GM12801 (cell line): Measurements from ENCODE around the gene ALPP.

Experiments used
- TF ChIP-seq, protein P1 (sequence below): IDR thresholded peaks from one replicate; pipeline ENCODE4 v1.5.1; 2011; ENCODE audit warnings: control low read depth; ENCODE audit not compliant: insufficient read length; ENCODE audit errors: extremely low read depth

The ALPP gene

DNA sequence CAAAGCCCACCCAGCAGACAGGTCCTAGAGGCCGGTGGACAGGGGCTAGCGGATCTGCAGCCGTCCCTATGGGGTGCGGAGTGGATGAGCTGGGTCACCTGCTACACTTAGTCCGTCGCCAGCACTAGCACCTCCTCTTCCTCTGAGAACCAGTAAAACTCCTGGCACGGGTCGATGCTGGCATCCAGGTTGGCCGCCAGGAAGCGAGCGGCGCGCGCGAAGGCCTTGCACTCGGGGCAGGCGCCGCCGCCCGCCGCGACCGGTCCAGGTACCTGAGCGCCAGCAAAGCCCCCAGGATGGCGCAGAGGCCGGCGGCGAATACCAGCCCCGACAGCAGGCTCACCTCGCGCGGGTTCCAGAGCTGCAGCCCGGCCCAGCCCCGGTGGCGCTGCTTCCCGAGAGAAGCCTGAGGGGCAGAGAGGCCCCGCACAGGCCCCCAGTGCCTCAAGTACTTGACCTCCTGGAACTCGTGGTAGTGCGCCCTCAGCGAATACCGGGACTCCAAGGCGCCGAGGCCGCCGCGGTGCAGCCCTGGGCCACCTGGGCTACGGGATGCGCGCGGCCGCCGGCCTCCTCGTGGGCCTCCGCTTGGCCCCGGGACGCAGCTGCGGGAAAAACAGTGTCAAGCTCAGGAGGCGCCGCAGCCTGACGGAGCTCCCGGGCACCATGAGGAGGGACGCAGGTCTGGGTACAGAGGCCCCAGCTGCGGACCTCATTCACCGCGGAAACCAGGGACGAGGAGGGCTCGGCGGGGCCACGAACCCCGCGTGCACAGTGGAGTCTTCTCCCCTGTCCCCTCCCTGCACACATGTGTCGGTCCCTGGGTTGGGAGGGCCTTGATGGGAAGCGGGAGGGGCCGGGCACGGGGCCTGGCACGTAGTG, 27.5 kb upstream of the ALPP start:
- TF ChIP-seq, protein P1, sequence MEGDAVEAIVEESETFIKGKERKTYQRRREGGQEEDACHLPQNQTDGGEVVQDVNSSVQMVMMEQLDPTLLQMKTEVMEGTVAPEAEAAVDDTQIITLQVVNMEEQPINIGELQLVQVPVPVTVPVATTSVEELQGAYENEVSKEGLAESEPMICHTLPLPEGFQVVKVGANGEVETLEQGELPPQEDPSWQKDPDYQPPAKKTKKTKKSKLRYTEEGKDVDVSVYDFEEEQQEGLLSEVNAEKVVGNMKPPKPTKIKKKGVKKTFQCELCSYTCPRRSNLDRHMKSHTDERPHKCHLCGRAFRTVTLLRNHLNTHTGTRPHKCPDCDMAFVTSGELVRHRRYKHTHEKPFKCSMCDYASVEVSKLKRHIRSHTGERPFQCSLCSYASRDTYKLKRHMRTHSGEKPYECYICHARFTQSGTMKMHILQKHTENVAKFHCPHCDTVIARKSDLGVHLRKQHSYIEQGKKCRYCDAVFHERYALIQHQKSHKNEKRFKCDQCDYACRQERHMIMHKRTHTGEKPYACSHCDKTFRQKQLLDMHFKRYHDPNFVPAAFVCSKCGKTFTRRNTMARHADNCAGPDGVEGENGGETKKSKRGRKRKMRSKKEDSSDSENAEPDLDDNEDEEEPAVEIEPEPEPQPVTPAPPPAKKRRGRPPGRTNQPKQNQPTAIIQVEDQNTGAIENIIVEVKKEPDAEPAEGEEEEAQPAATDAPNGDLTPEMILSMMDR: no peak

DNA sequence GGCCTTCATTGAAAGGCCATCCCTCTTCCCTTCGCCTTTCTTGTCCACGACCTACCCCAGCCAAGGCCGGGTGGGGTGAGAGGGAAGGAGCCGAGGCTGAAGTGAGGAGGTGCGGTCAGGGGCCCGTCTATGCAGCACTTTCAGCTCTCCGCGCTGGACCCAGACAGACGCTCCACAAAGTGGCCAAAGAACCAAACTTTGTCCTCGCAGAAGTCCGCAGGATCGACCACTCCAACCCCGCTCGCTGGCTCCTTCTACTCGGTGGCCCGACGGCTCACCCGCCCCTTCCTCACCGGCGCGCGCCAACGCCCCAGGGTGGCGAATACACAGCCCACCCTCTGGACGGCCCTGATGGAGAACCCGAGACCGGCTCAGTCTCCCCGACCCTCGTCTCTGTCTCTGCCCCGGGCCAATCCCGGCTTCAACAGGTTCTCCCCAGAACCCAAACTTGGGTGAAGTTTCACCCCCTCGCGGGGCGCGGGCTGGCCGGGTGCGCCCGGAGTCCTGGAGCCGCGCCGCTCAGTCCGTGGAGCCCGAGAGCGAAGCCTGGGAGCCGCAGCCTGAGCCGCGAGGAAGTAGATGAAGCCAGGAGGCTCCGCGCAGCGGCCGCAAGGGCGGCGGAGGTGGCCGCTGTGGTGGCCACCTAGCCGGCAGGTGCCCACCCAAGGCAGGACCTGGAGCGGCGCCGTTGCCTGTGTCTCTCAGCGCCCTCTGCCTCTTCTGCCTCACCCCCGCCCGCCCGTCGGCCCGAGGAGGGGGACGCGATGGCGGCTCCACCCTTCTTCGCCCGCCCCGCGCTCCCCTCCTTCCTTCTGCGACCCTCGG, 26.7 kb upstream of the ALPP start:
- TF ChIP-seq, protein P1: no peak

DNA sequence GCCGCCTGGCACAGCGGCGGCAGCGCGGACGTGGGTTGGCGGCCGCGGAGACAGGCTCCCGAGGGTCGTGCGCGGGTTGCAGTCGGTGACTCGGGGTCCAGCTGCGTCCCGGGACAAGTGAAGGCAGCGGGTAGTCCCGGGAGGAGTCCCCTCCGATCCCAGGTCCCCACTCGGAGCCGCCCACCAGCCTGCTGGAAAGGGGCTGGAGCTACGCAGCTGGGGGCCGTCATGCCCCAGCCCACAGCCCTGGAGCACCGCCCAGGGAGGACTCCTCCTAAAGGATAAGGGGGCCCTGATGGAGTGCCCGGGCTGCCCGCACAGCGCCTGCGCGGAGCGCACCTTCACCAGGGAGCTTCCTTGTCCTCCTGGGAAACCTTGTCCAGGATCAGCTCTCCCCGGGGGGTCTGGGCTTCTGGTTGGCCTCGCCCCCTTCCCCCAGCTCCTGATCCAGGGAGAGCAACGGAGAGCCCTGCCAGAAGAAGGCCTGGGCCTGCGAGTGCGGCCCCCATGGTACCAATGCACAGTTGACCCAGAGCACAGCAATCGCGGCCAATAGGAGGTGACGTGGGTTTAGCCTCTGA, 25.9 kb upstream of the ALPP start:
- TF ChIP-seq, protein P1: no peak

DNA sequence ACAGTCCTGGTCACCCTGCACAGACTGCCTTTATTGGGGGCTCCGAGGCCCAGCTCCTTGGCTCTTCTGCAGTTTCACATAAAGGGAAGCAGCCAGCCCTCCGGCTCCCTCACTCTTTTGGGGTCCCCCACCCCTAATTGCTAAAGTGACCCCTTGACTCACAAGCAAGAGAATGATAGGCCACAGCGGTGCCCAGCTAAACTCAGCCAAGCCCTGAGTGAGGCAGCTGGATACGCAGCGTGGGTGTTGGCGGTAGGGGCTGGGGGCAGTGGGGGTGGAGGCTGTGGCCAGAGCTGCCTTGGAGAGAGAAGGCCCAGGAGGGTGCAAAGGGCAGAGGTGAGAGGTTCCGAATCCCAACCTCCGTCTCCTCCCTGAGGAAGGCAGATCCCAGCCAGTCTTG, 25.5 kb upstream of the ALPP start:
- TF ChIP-seq, protein P1: no peak

DNA sequence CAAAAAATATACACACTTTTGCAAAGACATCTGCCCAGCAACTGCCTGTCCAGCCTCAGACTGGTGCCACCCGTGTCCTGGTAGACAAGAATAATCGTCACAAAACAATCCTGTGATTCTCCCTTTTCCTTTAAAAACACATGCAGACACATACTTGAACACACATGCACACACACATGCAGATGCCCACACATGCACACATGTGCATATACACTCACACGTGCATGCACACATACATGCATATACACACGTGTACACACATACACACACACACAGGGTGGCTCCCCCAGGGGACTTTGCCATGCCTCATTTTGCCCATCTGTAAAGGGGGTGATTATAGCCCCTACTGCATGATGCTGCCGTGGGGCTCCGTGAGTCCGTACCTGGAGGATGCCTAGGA, 24.9 kb upstream of the ALPP start:
- TF ChIP-seq, protein P1: no peak

DNA sequence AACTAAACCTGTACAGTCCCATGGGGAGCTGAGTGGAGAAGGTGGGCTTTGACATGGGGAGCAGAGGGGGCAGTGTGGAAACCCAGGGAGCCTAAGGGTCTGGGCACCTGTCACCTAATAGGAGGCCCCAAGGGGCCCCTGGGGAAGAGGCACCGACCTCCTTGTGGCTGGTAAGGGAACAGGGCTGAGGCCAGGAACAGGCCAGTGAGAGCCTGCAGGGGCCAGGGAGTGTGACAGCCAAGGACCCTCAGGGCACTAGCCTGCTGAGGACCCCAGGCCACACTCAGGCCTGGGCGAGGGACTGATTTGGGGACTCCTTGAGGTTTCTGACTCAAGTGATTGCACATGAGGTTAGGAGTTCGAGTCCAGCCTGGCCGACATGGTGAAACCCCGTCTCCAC, 24.5 kb upstream of the ALPP start:
- TF ChIP-seq, protein P1: no peak

DNA sequence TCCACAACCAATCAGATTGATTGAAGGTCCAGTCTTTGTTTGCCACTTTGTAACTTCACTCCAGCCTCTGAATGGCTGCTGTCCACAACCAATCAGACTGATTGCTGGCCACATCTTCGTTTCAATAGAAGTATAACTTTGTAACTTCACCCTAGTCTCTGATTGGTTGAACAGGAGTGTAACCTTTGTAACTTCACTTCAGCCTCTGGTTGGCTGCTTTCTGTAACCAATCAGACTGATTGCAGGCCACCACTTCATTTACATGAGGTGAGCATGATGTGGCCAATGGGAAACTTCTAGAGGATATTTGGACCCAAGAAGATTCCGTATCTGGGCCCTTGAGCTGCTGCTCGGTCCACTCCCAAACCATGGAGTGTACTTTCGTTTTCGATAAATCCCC, 16.9 kb upstream of the ALPP start:
- TF ChIP-seq, protein P1: no peak
